NCI-H128 (cell line): ENCODE measurements around the gene CCDC134.
"Not testable (repeated sequence)": the region's sequence is repeated elsewhere in the genome, so short reads cannot be mapped to it uniquely, and the experiment has no call there.

Experiments used
- DNase-seq: peaks from one replicate; lab custom pipeline; 2025; ENCODE audit not compliant: unreplicated experiment; lab: John Stamatoyannopoulos, UW

The CCDC134 gene

GRCh38 chr22:41842996-41843970 is 42.8 kb downstream of the CCDC134 start:
- no peak for DNase-seq

- no peak for DNase-seq
Measured at GRCh38 chr22:41844036-41844435, 43.6 kb downstream of the CCDC134 start.

GRCh38 chr22:41844513-41844912 is 44.0 kb downstream of the CCDC134 start:
- no peak for DNase-seq

- DNase-seq, result no peak
Measured at GRCh38 chr22:41845380-41846267, 45.1 kb downstream of the CCDC134 start.

GRCh38 chr22:41846268-41846987 is 45.9 kb downstream of the CCDC134 start:
- no peak for DNase-seq

GRCh38 chr22:41847300-41847699 is 46.8 kb downstream of the CCDC134 start:
- DNase-seq, result no peak

- DNase-seq, result no peak
Measured at GRCh38 chr22:41848468-41848867, 48.0 kb downstream of the CCDC134 start.

- DNase-seq, result no peak
Measured at GRCh38 chr22:41856469-41856868, 56.0 kb downstream of the CCDC134 start.

- DNase-seq, result no peak
Measured at GRCh38 chr22:41857155-41857859, 56.8 kb downstream of the CCDC134 start.

- no peak for DNase-seq
Measured at GRCh38 chr22:41857860-41858199, 57.4 kb downstream of the CCDC134 start.

- no peak for DNase-seq
Measured at GRCh38 chr22:41862160-41862529, 61.7 kb downstream of the CCDC134 start.

GRCh38 chr22:41862530-41863266 is 62.2 kb downstream of the CCDC134 start:
- no peak for DNase-seq

GRCh38 chr22:41863472-41863871 is 63.0 kb downstream of the CCDC134 start:
- DNase-seq, result no peak

- DNase-seq, result no peak
Measured at GRCh38 chr22:41868556-41868955, 68.1 kb downstream of the CCDC134 start.

GRCh38 chr22:41870081-41870480 is 69.6 kb downstream of the CCDC134 start:
- not testable (repeated sequence) for DNase-seq

GRCh38 chr22:41870786-41871185 is 70.3 kb downstream of the CCDC134 start:
- DNase-seq, result no peak

GRCh38 chr22:41873391-41873790 is 72.9 kb downstream of the CCDC134 start:
- no peak for DNase-seq

- no peak for DNase-seq
Measured at GRCh38 chr22:41874090-41874489, 73.6 kb downstream of the CCDC134 start.

GRCh38 chr22:41875531-41876270 is 75.2 kb downstream of the CCDC134 start:
- DNase-seq, result no peak
